Activated naive CD4-positive, alpha-beta T cell treated with anti-CD3 and anti-CD28 coated beads for 36 hours (primary cell): Measurements from ENCODE around the gene CCSER1. TPM values are rescaled to one million over a fixed set of nuclear protein-coding genes. Genes with fewer than 3 reads are reported as not detected.
"Not testable (repeated sequence)": the region's sequence is repeated elsewhere in the genome, so short reads cannot be mapped to it uniquely, and the experiment has no call there.

Experiments used
- CTCF ChIA-PET: fragments of 350-600 bp; sonication (Branson Sonifier 250); formaldehyde crosslinking; loops from one replicate; lab custom pipeline; 2021; ENCODE audit warnings: antibody characterized with exemption; lab: Charles Lee
- DNase-seq: peaks from one replicate; pipeline ENCODE4 v3.0.0-alpha.2; 2020
- H3K27ac Mint-ChIP-seq: one replicate; pipeline ENCODE4 v1.8.0; 2021; ENCODE audit warnings: mild to moderate bottlenecking, mixed read lengths
- H3K27me3 Mint-ChIP-seq: one replicate; pipeline ENCODE4 v1.8.0; 2021; ENCODE audit warnings: low read depth, mixed read lengths
- H3K36me3 Mint-ChIP-seq: one replicate; pipeline ENCODE4 v1.8.0; 2021; ENCODE audit warnings: low read depth, mixed read lengths
- H3K4me1 Mint-ChIP-seq: one replicate; pipeline ENCODE4 v1.8.0; 2021; ENCODE audit warnings: low read depth, mixed read lengths
- H3K4me3 Mint-ChIP-seq: one replicate; pipeline ENCODE4 v1.8.0; 2021; ENCODE audit warnings: mild to moderate bottlenecking, moderate library complexity, mixed read lengths
- H3K9me3 Mint-ChIP-seq: one replicate; pipeline ENCODE4 v1.8.0; 2021; ENCODE audit warnings: mixed read lengths
- intact Hi-C: fragments of 100-400 bp; cut with micrococcal nuclease; formaldehyde crosslinking; loops from one replicate; pipeline ENCODE4 v1.15.1; 2023
- total RNA-seq, 2 experiments: library from RNA; stranded (reverse); gene quantifications; one replicate each; pipeline ENCODE4 v1.2.3, GENCODE V29; 2021

Gene CCSER1
- total RNA-seq, 2 experiments from 2014 or later: not detected

DNA sequence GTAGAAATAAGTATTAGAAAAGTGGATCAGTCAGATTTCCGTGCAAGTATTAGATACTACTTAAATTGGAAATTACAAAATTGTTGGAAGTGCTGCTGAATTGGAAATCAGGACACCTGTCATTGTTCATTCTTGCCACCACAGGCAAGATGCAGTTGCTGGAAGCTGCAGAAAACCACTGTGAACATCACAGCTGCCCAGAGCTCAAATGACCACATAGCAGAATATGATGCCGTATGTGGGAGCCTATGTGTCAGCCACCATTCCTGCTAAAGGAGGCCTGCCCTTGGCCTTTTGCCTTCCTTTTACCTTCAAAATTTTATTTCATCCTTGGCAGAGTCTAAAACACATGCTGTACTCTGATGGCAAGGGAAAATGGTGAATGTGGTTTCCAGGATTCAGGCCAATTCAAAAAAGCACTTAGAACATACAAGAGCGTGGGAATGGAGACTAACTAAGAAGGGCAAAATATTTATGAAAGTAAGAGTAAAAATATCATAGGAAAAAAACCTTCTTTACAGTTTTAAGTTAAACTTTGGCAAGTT is 1171.0 kb downstream of the CCSER1 start:
- CTCF ChIA-PET: no interaction called here
- H3K4me1 Mint-ChIP-seq: no peaks in the 10 kb centered on the region
- H3K4me3 Mint-ChIP-seq: no peak overlapping the region
- no peak overlapping the region for H3K27ac Mint-ChIP-seq
- no peak for DNase-seq
- H3K36me3 Mint-ChIP-seq: no peaks in the 10 kb centered on the region
- peaks cover 10% of the 10 kb centered on the region for H3K9me3 Mint-ChIP-seq
- intact Hi-C loops: no loop called here
- H3K27me3 Mint-ChIP-seq: no peaks in the 10 kb centered on the region

DNA sequence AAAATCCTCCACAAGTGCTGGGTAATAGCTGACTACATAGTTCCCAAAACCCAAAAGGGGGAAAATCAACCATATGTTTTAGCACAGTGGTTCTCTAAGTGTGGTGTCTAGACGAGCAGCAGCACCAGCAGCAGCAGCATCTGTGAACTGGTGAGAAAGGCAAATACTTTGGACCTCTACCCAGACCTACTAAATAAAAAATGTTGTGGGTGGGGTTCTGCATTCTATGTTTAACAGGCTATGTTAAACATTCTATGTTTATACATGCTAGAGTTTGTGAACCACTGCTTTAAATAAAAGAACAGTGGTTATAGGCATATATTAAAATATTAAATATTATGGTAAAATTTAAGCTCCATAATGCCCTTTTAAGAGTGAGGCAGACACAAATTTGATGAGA is 1171.6 kb downstream of the CCSER1 start:
- intact Hi-C loops: no loop called here
- H3K36me3 Mint-ChIP-seq: no peaks in the 10 kb centered on the region
- H3K4me3 Mint-ChIP-seq: no peak overlapping the region
- CTCF ChIA-PET: no interaction called here
- DNase-seq: no peak
- H3K9me3 Mint-ChIP-seq: peaks cover 10% of the 10 kb centered on the region
- H3K4me1 Mint-ChIP-seq: no peaks in the 10 kb centered on the region
- H3K27ac Mint-ChIP-seq: no peak overlapping the region
- H3K27me3 Mint-ChIP-seq: no peaks in the 10 kb centered on the region

DNA sequence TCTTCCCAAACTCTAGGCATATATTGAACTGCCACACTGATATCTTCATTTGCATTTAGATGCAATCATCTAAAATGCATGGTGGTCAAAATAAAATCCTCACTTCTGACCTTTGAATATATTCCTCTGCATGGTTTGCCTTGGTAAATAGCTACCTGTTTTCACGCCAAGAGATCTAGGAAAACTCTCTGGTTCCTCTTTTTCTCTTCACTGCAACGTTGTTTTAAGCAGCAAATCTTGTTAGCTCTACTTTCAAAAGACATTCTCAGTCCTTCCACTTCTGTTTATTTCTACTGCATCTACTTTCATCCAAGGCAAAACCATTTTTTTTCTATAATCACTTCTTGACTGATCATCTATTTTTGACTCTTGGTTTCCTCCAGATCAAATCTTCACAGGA is 1174.9 kb downstream of the CCSER1 start:
- CTCF ChIA-PET: no interaction called here
- Mint-ChIP-seq H3K4me1 (no peaks in the 10 kb centered on the region), H3K27ac (no peak overlapping the region), H3K36me3 (no peaks in the 10 kb centered on the region), H3K27me3 (no peaks in the 10 kb centered on the region), H3K4me3 (no peak overlapping the region), H3K9me3 (peaks cover 8% of the 10 kb centered on the region)
- intact Hi-C loops: no loop called here
- DNase-seq: no peak

DNA sequence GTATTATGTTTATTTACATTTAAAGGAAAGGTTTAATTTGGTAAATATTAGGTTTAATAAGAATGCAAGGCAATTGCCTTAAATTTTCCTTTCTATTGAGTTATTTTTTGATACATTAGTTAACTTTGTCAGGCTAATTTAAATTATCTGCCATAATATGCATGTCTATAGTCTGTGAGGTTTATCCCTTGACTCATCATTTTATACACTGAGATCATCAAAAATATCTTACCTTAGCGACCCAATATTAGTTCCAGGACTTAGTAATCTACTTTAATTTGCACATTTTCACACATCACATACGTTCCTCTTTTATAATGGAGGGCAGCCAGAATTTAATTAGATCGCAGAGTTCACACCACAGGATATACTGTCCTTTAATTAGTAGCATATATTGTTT is 1177.1 kb downstream of the CCSER1 start:
- CTCF ChIA-PET: no interaction called here
- no peaks in the 10 kb centered on the region for H3K36me3 Mint-ChIP-seq

DNA sequence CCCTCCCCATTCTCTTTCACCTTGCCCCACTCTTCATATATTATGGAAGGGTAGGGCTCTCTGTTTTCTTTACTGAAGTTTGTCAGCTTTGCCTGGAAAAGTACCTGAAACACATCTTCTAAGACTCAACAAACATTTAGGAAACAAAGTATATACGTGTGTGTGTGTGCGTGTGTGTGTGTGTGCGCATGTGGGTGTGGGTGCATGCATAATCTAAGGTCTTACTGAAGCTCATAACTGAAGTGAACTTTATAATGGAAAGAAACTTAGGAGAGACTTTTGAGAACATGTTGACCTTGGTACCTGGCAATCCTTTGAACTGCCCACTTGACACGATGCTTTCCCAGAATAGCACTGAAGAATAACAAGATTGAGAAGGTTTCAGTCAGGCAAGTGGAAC is 1190.2 kb downstream of the CCSER1 start:
- H3K27ac Mint-ChIP-seq: no peak overlapping the region
- no peaks in the 10 kb centered on the region for H3K36me3 Mint-ChIP-seq
- intact Hi-C loops: no loop called here
- CTCF ChIA-PET: no interaction called here
- no peak overlapping the region for H3K4me3 Mint-ChIP-seq
- no peak for DNase-seq
- no peaks in the 10 kb centered on the region for H3K27me3 Mint-ChIP-seq
- peaks cover 11% of the 10 kb centered on the region for H3K9me3 Mint-ChIP-seq
- no peaks in the 10 kb centered on the region for H3K4me1 Mint-ChIP-seq

More for the DNA sequence above, 1177.1 kb downstream of the CCSER1 start:
- no peaks in the 10 kb centered on the region for H3K27me3 Mint-ChIP-seq
- no peak overlapping the region for H3K4me3 Mint-ChIP-seq
- DNase-seq: no peak
- H3K4me1 Mint-ChIP-seq: no peaks in the 10 kb centered on the region
- intact Hi-C loops: no loop called here
- peaks cover 7% of the 10 kb centered on the region for H3K9me3 Mint-ChIP-seq
- no peak overlapping the region for H3K27ac Mint-ChIP-seq

DNA sequence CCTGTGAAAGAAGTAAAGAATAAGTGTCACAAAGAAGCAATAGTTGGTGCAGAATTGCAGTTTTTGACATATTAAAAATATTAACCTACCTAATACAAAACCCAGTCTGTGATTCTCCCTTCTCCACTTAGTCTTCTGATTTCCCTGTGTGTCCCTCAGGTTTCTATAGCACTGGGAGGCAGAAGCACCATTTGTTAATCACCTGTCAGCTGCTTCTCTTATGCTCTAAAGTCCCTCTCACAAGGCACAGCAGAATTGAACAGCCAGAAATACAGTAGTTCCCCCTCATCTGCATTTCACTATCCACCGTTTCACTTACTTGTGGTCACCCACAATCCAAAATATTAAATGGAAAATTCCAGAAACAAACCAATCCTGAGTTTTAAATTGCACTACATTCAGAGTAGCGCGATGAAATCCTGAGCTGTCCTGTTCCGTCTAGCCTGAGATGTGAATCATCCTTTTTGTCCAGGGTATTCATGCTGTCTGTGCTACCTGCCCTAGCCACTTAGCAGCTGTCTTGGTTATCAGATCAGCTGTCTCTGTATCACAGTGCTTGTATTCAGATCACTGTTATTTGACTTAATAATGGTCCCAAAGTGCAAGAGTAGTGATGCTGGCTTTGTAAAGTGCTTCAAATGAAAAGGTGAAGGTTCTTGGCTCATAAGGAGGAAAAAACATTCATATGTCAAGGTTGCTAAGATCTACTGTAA is 1192.5 kb downstream of the CCSER1 start:
- Mint-ChIP-seq H3K9me3 (peaks cover 4% of the 10 kb centered on the region), H3K4me1 (no peaks in the 10 kb centered on the region), H3K4me3 (no peak overlapping the region), H3K27ac (no peak overlapping the region), H3K36me3 (no peaks in the 10 kb centered on the region), H3K27me3 (no peaks in the 10 kb centered on the region)
- DNase-seq: no peak
- intact Hi-C loops: no loop called here
- CTCF ChIA-PET: no interaction called here

DNA sequence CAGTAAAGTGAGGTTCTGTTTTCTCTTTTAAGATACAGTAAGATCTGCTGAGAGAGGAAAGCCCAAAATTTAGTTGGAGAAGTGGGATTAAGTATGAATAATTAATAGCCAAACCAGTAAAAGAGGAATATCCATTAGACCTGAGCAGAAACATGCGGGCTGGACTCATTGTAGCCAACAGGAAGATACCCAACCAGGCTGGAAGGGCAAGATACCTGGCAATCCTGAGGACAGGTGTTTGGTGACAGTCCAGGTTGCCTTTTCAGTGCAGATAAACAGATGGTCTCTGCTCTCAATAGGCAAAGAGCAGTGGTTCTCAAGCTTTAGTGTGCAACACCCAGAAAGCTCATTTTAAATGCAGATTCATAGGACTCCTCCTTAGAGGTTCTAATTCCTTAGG is 1195.8 kb downstream of the CCSER1 start:
- intact Hi-C loops: no loop called here
- H3K27ac Mint-ChIP-seq: no peak overlapping the region
- CTCF ChIA-PET: no interaction called here
- no peak for DNase-seq
- peaks cover 21% of the 10 kb centered on the region for H3K9me3 Mint-ChIP-seq
- no peaks in the 10 kb centered on the region for H3K27me3 Mint-ChIP-seq
- H3K4me3 Mint-ChIP-seq: no peak overlapping the region
- H3K4me1 Mint-ChIP-seq: no peaks in the 10 kb centered on the region
- no peaks in the 10 kb centered on the region for H3K36me3 Mint-ChIP-seq

DNA sequence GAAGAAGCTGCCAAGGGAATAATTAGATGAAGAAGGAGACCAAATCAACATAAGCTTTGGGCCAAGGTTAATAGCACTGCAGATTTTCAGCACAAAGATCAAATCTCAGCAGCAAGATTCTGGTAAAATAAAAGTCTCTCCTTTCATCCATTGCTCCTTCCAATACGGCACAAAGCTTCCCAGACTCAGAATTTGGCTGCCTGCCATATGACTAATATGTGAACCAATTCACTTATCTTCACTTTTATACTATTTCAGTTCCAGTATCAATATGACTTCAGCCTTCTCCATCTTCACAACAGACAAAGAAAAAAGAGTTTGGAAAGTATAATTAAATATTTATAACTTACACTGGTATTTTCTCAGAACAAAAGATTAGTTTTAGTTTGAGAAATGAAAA is 1198.3 kb downstream of the CCSER1 start:
- Mint-ChIP-seq H3K4me3 (no peak overlapping the region), H3K9me3 (peaks cover 25% of the 10 kb centered on the region), H3K4me1 (no peaks in the 10 kb centered on the region), H3K27me3 (no peaks in the 10 kb centered on the region), H3K36me3 (no peaks in the 10 kb centered on the region), H3K27ac (no peak overlapping the region)
- intact Hi-C loops: no loop called here
- DNase-seq: no peak
- CTCF ChIA-PET: interaction anchor here (0.6 kb wide), 1 partner anchor 88 kb away, joined by 5 read pairs; no protein-coding TSS in a partner anchor

DNA sequence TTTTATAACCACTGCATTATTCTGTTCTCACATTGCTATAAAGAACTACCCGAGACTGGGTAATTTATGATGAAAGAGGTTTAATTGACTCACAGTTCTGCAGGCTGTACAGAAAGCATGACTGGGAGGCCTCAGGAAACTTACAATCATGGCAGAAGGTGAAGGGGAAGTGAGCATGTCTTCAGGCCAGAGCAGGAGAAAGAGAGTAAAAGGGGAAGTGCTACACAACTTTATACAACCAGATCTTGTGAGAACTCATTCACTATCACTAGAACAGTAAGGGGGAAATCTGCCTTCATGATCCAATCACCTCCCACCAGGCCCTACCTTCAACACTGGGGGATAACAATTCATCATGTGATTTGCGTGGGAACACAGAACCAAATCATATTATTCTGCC is 1199.0 kb downstream of the CCSER1 start:
- H3K4me3 Mint-ChIP-seq, H3K27ac Mint-ChIP-seq, H3K36me3 Mint-ChIP-seq: not testable (repeated sequence)

DNA sequence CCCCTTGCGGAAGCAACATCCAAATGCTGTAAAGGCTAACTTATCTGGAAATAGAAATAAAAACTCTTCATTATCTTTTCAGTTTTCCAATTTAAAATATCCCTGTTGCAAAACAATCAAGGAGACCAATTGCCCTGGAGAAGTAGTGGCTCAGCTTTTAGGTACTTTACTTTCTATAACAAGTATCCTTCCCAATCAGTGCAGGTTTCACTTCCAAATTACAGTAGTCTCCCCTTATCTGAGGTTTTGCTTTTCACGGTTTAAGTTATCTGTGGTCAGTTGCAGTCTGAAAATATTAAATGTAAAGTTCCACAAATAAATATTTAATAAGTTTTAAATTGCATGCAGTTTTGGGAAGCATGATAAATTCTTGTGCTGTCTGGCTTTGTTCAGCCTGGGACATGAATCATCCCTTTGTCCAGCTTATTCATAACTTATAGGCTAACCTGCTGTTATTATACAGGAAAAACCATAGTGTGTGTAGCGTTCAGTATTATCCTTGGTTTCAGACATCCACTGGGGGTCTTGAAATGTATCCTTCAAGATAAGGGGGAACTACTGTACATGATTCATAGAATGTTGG is 1203.5 kb downstream of the CCSER1 start:
- Mint-ChIP-seq H3K36me3 (no peaks in the 10 kb centered on the region), H3K27me3 (no peaks in the 10 kb centered on the region), H3K9me3 (peaks cover 25% of the 10 kb centered on the region), H3K4me1 (no peaks in the 10 kb centered on the region), H3K27ac (no peak overlapping the region), H3K4me3 (no peak overlapping the region)
- CTCF ChIA-PET: no interaction called here
- no peak for DNase-seq
- intact Hi-C loops: no loop called here

More for the DNA sequence above, 1199.0 kb downstream of the CCSER1 start:
- CTCF ChIA-PET, H3K4me1 Mint-ChIP-seq, H3K27me3 Mint-ChIP-seq, intact Hi-C loops, DNase-seq: not testable (repeated sequence)
- peaks cover 25% of the 10 kb centered on the region for H3K9me3 Mint-ChIP-seq

DNA sequence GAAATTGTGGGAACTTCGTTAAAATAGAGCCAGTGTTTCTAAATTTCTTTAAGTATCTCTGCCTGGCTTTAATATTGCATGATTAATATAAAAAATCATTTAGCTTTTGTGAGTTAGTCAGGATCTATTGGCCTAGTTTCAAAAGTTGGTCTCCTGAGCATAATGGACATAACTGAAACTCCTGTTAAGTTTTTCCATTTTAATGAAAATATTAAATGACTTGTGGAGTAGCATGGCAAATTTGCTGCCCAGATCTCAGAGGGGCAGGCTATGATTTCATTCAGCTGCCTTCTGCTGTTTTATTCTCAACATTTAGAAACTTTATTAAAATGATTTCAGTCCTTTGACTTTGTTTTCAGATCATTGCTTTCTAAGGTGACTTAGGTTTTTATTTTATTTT is 1213.6 kb downstream of the CCSER1 start:
- Mint-ChIP-seq H3K4me3 (no peak overlapping the region), H3K9me3 (peaks cover 4% of the 10 kb centered on the region), H3K27ac (no peak overlapping the region), H3K4me1 (no peaks in the 10 kb centered on the region), H3K36me3 (no peaks in the 10 kb centered on the region), H3K27me3 (no peaks in the 10 kb centered on the region)
- intact Hi-C loops: no loop called here
- DNase-seq: no peak
- CTCF ChIA-PET: no interaction called here

DNA sequence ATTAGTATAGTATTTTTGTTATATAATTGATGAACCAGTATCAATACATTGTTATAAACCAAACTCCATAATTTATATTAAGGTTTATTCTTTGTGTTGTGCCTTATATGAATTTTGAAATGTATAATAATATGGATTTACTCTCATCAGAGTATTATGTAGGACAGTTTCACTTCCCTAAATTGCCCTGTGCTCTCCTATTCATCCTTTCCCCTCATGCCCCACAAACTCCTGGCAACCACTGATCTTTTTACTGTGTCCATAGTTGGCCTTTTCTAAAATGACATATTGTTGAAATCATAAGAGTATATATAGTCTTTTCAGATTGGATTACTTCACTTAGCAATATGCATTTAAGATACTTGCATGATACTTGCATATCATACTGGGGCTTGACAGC is 1218.4 kb downstream of the CCSER1 start:
- Mint-ChIP-seq H3K27me3 (no peaks in the 10 kb centered on the region), H3K27ac (no peak overlapping the region), H3K36me3 (no peaks in the 10 kb centered on the region), H3K9me3 (no peaks in the 10 kb centered on the region), H3K4me1 (no peaks in the 10 kb centered on the region), H3K4me3 (no peak overlapping the region)
- intact Hi-C loops: no loop called here
- CTCF ChIA-PET: no interaction called here
- DNase-seq: no peak

DNA sequence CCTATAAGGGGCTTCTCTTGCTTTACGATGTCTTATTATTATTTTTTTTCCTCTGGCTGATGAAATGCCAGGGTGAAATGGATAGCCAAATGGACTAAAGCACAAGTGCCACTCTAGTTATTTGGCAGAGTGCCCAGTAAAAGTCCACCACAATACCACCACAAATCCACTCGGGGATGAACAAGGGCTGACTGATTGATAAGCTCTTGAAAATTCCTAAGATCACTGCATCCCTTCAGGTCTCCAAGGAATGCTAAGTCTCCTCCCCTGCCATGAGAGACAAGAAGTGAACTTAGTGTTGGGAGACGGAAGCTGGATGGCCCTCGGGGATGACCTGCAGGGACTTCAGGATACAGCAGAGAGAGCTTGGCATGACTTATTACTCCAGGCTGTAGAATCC is 1229.3 kb downstream of the CCSER1 start:
- DNase-seq, H3K4me3 Mint-ChIP-seq, H3K9me3 Mint-ChIP-seq, H3K36me3 Mint-ChIP-seq, H3K27me3 Mint-ChIP-seq, intact Hi-C loops, CTCF ChIA-PET, H3K4me1 Mint-ChIP-seq, H3K27ac Mint-ChIP-seq: not testable (repeated sequence)
